Measurements from ENCODE around the gene EHBP1L1. TPM values are rescaled to one million over a fixed set of nuclear protein-coding genes. Genes with fewer than 3 reads are reported as not detected.
"Not testable (repeated sequence)": the region's sequence is repeated elsewhere in the genome, so short reads cannot be mapped to it uniquely, and the experiment has no call there.

Gene EHBP1L1
- total RNA-seq, 1 donor from 2014 or later: 81.3 TPM

DNA sequence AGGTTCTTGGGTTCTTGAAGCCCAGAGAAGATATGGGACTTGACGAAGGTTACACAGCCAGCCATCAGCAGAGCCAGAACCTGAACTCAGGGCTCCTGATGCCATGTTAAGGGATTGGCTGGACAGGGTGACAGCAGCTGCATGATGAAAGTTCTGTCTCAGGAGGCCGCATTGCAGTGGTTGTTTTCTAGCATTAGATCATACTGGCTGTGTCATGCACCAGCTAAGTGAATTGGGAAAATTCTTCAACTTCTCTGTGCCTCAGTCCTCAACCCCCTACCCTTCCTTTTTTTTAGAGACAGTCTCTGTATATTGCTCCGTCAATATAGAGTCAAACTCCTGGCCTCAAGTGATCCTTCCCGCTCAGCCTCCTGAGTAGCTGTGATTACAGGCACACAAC lies 12.3 kb upstream of the EHBP1L1 start:
- DNase-seq (ENCODE audit: low spot score): no peak
- Mint-ChIP-seq H3K4me3 (ENCODE audit: unreplicated experiment) (no peak overlapping the region), H3K27me3 (ENCODE audit: low read depth) (no peaks in the 10 kb centered on the region), H3K4me1 (ENCODE audit: low read depth) (peaks cover 56% of the 10 kb centered on the region), H3K27ac (ENCODE audit: unreplicated experiment) (no peak overlapping the region), H3K9me3 (ENCODE audit: low read depth) (no peaks in the 10 kb centered on the region), H3K36me3 (ENCODE audit: low read depth) (peaks cover 2% of the 10 kb centered on the region)
- TF ChIP-seq, protein P1, sequence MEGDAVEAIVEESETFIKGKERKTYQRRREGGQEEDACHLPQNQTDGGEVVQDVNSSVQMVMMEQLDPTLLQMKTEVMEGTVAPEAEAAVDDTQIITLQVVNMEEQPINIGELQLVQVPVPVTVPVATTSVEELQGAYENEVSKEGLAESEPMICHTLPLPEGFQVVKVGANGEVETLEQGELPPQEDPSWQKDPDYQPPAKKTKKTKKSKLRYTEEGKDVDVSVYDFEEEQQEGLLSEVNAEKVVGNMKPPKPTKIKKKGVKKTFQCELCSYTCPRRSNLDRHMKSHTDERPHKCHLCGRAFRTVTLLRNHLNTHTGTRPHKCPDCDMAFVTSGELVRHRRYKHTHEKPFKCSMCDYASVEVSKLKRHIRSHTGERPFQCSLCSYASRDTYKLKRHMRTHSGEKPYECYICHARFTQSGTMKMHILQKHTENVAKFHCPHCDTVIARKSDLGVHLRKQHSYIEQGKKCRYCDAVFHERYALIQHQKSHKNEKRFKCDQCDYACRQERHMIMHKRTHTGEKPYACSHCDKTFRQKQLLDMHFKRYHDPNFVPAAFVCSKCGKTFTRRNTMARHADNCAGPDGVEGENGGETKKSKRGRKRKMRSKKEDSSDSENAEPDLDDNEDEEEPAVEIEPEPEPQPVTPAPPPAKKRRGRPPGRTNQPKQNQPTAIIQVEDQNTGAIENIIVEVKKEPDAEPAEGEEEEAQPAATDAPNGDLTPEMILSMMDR (IDR thresholded peaks at IDR 0.05): no peak

DNA sequence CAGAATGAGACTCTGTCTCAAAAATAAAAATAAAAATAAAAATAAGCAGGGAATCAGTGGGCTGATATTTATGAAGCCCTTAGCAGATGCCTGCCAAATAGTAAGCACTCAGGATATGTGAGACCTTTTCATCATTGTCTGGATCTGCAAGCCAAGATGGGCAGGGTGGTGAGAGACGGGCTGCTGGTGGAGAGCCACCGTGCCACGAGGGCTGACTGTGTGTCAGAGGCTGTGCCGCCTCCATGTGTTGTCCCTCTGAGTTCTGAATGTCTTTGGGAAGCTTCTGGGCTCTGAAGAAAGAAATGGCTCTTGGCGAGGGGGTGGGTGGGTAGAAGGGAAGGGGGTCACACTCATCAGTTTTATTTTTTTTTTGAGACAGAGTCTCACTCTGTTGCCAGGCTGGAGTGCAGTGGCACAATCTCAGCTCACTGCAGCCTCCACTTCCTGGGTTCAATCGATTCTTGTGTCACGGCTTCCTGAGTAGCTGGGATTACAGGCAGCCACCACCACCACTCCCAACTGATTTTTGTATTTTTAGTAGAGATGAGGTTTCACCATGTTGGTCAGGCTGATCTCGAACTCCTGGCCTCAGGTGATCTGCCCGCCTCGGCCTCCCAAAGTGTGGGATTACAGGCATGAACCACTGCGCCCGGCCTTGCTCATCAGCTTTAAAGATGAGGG lies 10.8 kb upstream of the EHBP1L1 start:
- not testable (repeated sequence) for H3K4me3 Mint-ChIP-seq (ENCODE audit: unreplicated experiment); H3K9me3 Mint-ChIP-seq (ENCODE audit: low read depth); DNase-seq (ENCODE audit: low spot score); H3K27ac Mint-ChIP-seq (ENCODE audit: unreplicated experiment); H3K27me3 Mint-ChIP-seq (ENCODE audit: low read depth); H3K36me3 Mint-ChIP-seq (ENCODE audit: low read depth)
- peaks cover 55% of the 10 kb centered on the region for H3K4me1 Mint-ChIP-seq (ENCODE audit: low read depth)

DNA sequence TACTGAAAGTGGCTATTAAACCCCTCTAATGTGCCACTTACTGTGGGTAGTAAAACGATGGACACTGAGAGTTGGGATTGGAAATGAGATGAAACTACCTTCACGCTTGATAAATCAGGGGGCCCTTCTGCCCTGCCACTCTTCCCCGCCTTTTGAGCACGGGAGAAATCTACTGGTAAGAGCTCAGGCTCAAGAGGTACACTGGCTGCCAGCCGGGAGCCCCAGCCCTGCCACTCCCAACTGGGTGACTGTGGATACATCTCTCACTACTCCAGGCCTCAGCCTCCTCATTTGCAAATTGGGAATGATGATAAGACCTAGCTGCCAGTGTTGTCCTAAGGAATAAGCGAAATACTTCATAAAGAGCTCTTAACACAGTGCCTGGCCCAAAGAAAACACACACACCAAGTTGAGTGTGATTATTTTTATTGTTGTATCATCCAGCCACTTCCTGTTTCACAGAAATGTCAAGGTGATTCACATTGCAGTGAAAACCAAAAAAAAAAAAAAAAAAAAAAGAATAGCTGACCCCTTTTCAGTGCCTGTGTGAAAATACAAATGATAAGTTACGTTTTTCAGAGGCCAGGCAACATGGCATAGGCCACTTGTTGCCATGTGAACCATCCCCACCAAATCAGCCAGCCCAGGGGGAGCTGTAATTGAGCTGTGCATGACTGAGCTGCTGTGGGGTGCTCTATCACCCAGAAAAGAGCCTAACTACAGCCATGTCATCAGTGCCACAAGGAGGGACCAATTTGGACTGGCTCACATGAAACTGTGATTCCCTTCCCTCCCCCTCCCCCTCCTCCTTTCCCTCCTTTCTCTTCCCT lies 10.0 kb upstream of the EHBP1L1 start:
- H3K27ac Mint-ChIP-seq (ENCODE audit: unreplicated experiment): peak overlapping the region; percentile 49
- H3K27me3 Mint-ChIP-seq (ENCODE audit: low read depth): no peaks in the 10 kb centered on the region
- H3K9me3 Mint-ChIP-seq (ENCODE audit: low read depth): no peaks in the 10 kb centered on the region
- H3K4me3 Mint-ChIP-seq (ENCODE audit: unreplicated experiment): no peak overlapping the region
- TF ChIP-seq, protein P1 (IDR thresholded peaks at IDR 0.05): no peak
- H3K36me3 Mint-ChIP-seq (ENCODE audit: low read depth): peaks cover 4% of the 10 kb centered on the region
- DNase-seq (ENCODE audit: low spot score): no peak
- H3K4me1 Mint-ChIP-seq (ENCODE audit: low read depth): peaks cover 51% of the 10 kb centered on the region

DNA sequence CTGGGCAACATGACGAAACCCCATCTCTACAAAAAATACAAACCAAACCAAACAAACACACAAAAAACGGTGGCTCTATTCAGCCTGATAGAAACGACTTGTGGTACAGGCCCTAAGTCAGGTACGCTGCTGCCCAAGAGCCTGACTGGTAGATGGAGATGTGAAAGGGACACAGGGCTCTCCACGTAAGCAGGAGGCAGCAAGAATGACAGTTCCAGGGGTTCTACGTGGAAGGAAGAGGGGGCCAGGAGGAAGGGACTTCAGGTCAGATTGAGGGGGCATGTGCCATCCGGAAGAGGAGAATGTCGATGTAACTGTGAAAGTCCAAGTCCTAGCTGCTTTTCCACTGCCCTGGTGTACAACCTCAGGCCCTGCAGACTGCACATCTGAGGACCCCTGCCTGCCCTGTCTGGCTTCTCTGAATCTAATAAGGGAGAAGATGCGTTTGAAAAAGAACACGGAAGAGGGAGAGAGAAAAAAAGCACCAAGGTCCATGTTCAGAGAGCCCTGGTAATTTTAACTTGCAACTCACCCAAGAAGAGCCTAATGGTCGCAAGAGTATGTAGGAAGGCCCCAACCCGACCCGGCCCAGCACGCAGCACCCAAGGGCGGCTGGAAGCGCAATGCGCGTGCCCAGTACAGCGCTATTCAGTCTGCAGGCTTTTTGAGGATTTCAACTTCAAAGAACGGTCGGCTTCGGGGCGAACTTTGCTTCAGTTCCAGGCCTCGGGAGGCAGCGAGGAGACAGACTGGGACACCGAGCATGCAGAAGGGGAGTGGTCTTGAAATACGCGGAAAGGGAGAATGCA lies 6.5 kb upstream of the EHBP1L1 start:
- H3K27ac Mint-ChIP-seq (ENCODE audit: unreplicated experiment): peak overlapping the region; percentile 100
- H3K36me3 Mint-ChIP-seq (ENCODE audit: low read depth): peaks cover 7% of the 10 kb centered on the region
- H3K9me3 Mint-ChIP-seq (ENCODE audit: low read depth): no peaks in the 10 kb centered on the region
- TF ChIP-seq, protein P1 (IDR thresholded peaks at IDR 0.05): no peak
- peak overlapping the region; percentile 99 for H3K4me3 Mint-ChIP-seq (ENCODE audit: unreplicated experiment)
- DNase-seq (ENCODE audit: low spot score): no peak
- H3K27me3 Mint-ChIP-seq (ENCODE audit: low read depth): no peaks in the 10 kb centered on the region
- peaks cover 64% of the 10 kb centered on the region for H3K4me1 Mint-ChIP-seq (ENCODE audit: low read depth)

DNA sequence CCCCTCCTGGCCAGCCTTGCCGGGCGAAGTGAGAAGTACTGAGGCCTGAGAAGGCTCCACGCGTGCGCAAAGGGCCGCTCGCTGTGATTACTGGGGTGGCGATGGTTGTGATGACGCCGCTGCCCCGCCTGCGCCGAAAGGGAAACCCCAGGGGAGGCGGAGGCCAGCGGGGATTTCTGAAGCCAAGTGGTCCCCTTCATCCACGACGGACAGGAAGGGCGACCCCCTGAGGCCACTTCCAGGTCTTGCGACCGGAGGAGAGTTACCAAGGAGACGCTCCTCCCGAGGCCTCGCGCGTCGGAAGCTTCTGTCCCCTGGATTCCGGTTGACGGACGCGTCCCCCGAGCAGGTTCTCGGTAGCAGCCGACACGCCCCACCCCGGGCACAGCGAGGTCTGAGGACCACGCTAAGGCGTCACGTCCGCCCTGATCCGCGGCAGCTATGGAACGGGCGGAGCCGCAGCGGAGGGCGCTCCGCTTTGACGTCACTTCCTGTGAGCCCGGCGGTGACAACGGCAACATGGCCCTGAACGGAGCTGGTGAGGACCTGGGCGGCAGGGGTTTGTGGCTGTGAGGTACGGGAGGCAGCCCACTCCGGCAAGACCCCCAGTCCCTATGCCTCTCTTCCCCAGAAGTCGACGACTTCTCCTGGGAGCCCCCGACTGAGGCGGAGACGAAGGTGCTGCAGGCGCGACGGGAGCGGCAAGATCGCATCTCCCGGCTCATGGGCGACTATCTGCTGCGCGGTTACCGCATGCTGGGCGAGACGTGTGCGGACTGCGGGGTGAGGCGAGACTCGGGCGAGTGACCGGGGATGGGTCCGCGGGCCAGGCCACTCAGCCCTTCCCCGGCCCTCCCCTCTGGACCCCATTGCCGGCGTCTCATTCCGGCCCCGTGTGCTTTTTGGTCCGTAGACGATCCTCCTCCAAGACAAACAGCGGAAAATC lies 5.6 kb upstream of the EHBP1L1 start, which contains the start of gene ZNRD2:
Gene ZNRD2 (plus strand): TSS at position 505 of the 946 bp plus-strand sequence. CDS start 15 bp downstream, at position 520.
- Mint-ChIP-seq H3K36me3 (ENCODE audit: low read depth) (peaks cover 7% of the 10 kb centered on the region), H3K4me1 (ENCODE audit: low read depth) (peaks cover 71% of the 10 kb centered on the region), H3K9me3 (ENCODE audit: low read depth) (no peaks in the 10 kb centered on the region), H3K27me3 (ENCODE audit: low read depth) (no peaks in the 10 kb centered on the region), H3K4me3 (ENCODE audit: unreplicated experiment) (peak within 1 kb of the TSS; percentile 99), H3K27ac (ENCODE audit: unreplicated experiment) (peak within 1 kb of the TSS; percentile 100)
- TF ChIP-seq, protein P1 (IDR thresholded peaks at IDR 0.05): peak; percentile 81
- DNase-seq (ENCODE audit: low spot score): peak; percentile 100
